Upper lobe of left lung (tissue), 4 donors: Measurements from ENCODE around the gene NEURL1.
"Not testable (repeated sequence)": the region's sequence is repeated elsewhere in the genome, so short reads cannot be mapped to it uniquely, and the experiment has no call there.

ENCODE experiments used
- CTCF ChIP-seq, 6 experiments: fragments of 450-650 bp in 4 of 6; fragments of 200-600 bp in 2 of 6; sonication (generic) in 2 of 6; IDR thresholded peaks; one replicate each; pipeline ENCODE4 v1.5.1; 2016 to 2019; ENCODE audit warnings: antibody characterized with exemption in 6 of 6
- EP300 ChIP-seq, 4 donors: sonication (generic); formaldehyde crosslinking; IDR thresholded peaks; one replicate each; pipeline ENCODE4 v1.5.1; 2017; ENCODE audit warnings: antibody characterized with exemption in 4 of 4, control low read depth in 2 of 4
- POLR2A ChIP-seq, 4 donors: fragments of 450-650 bp; IDR thresholded peaks; one replicate each; pipeline ENCODE4 v1.5.1; 2016 to 2017; ENCODE audit warnings: antibody characterized with exemption in 4 of 4, mild to moderate bottlenecking in 2 of 4
- POLR2AphosphoS5 ChIP-seq, 2 donors: sonication (generic); formaldehyde crosslinking; IDR thresholded peaks; one replicate each; pipeline ENCODE4 v1.5.1; 2017; ENCODE audit warnings: antibody characterized with exemption in 2 of 2

GRCh38 chr10:103607051-103607450 lies 113.5 kb downstream of the NEURL1 start:
- TF ChIP-seq POLR2A, CTCF, POLR2AphosphoS5, EP300 (IDR thresholded peaks at IDR 0.05): not testable (repeated sequence)
